Embryonic facial prominence (tissue), 1 donor: ENCODE measurements around the gene CFAP65.

Experiments
- DNase-seq: peaks from one replicate; pipeline ENCODE4 v3.0.0-alpha.2; 2016; ENCODE audit errors: extremely low spot score

CFAP65 gene

DNA sequence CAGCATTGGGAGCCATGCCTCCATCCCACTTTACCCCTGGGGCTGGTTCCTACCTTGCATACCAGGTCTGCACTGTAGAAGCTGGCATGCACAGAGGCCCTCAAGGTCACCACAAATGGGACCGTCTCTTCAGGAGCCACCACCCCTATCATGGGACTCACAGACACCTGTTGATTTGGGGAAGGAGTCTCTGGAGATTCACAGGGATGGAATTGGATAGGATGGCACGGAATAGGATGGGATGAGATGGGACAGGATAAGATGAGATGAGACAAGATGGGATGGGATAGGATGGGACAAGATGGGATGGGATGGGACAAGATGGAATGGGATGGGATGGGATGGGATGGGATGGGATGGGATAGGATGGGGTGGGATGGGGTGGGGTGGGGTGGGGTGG is 32.0 kb downstream of the CFAP65 start:
- DNase-seq = no peak

DNA sequence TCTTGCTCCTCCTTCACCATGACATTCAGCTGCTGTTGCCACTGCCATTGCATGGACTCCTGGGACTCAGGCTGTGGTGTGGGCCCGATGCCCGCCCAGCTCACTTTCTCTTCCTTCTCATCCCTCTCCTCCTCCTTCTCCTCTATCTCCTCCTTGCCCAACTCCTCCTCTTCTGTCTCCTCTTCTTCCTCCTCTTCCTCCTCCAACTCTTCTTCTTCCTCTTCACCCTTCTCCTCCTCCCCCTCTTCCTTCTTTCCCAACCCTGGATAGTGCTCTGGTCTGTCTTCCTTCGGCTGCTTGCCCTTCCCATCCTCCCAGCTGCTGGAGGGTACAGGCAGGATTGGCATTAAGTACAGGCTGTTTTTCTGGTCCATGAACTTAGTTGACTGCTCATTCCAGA is 37.3 kb downstream of the CFAP65 start:
- no peak for DNase-seq

DNA sequence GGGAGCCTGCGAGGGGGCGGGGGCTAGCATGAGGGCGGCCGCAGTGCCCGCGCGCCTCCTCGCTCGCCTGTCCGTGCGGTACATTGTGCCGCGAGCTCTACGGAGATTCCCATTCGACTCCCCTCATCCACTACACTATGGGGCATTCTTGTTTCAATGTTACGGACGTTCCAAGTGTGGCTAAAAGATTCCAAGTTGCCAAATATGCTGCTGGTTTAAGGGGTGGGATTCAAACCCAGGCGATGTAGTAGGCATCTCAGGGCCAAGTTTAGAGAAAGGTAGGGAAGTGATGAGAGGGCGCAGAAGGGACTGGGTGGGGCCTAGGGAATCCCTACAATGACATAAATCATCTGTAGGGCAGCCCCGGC is 38.1 kb downstream of the CFAP65 start:
- DNase-seq = no peak

DNA sequence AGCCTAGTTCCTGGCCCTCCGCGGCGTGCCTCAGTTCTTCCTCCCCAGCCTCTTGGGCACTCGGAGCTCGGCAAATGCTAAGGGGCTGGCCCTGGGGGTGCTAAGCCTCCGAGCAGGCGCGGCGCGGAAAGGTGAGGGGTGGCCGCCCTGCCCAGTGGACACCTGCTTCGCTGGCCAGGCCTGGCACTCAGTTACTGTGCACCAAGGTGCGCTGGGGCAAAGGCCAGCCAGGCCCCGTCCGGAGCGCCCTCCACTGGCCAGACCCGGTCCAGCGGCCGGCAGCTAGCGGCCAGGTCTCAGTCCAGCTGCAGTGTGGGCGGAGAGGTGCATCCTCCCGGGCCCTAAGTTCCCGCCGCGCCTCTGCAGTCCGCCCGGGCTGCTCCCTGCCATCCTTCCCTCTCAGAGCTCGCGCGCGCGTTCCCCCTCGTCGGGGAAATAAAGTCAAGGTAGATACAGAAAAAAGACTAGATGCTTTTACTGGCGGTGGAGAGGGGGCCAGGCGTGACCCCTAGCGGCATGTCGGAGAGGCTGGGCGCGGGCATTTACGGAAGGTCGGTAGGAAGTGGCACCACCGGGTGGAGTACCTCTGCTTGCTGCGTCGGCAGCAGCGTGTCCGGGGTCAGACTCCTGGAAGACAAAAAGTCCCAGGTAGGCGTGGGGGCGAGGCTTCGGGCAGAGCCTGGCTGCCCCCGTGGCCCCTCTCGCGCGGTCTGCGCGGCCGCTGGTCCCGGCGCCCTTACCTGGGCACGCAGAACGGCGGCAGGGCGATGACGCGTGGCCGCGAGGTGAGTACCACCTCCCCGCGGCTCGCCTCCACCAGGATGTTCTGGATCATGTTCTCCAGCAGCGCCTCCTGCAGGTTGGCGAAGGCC is 38.7 kb downstream of the CFAP65 start:
- no peak for DNase-seq

DNA sequence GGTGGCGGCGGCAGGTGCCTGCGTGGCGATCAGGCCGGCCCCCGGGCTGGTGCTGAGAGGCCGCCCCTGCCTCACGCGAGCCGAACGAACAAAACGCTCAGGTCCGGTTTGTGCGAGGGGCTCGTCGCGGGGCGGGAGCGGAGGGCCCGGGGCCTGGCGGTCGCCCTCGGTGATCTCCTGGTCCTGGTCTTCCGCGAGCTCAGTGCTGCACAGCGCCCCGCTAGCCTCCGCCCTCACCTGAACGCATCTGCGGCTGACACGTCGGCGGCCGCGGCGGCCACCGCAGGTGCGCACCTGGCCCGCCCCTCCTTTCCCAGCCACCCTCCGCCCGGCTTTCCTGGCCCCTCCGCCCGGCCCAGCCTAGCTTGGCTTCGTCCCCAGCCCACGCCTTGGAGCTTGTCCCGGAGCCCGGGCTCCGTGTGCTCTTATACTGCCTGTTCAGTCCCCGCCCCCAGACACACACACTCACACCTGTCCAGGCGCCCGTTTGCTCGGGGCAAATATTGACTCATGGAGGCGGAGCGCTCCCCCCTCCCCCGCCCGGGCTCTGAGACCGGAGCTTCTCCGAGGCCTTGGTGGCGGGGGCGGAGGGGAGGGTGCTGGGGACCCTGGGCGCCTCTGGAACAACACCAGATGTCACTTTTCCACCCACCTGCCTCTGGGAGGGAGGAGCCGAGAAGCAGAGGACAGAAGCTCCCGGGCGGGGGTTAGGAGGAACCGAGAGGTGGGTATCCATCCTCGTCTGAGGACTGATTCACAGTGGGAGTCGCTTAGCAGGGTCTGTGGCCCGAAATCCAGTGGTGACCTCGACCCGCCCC is 39.5 kb downstream of the CFAP65 start:
- no peak for DNase-seq

DNA sequence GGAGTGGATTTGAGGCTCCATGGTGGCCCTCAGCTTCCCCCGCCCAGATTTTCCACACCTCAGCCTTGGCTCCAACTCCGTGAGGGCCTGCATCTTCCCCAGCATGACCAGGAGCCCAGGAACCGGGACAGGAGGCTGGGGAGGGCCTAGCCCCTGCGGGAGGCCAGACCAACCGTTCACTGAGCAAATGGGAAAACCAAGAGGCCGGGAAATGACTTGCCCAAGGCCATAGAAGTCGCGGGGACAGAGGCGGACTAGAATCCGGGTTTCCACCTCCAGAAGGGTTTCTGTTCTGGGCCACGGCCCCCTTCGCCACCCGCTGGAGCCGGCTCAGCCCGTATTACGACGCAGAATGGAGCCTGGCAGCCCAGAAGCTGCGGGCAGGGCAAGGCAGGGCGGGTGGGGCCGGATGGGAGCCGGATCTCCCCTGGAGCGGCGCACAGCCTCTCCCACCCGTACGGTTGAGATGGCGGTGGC is 40.2 kb downstream of the CFAP65 start:
- DNase-seq = no peak

DNA sequence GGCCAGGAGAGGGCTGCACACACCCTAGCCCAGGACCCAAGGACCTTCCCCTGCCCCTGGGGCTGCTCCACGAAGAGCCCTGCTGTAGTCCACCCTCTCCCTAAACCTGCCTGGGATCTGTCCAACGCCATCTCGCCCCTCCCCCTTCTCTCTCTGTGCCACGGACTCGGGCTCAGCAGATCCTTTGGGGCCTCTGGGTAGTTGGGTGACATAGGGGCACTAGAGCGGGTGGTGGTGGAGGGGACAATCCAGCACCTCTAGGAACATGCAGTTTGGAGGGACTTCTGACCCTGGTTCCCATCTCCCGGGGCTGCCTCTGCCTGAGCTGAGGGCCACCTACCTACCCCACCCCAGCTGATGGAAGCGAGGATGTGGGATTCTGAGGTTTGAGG is 40.8 kb downstream of the CFAP65 start:
- no peak for DNase-seq

DNA sequence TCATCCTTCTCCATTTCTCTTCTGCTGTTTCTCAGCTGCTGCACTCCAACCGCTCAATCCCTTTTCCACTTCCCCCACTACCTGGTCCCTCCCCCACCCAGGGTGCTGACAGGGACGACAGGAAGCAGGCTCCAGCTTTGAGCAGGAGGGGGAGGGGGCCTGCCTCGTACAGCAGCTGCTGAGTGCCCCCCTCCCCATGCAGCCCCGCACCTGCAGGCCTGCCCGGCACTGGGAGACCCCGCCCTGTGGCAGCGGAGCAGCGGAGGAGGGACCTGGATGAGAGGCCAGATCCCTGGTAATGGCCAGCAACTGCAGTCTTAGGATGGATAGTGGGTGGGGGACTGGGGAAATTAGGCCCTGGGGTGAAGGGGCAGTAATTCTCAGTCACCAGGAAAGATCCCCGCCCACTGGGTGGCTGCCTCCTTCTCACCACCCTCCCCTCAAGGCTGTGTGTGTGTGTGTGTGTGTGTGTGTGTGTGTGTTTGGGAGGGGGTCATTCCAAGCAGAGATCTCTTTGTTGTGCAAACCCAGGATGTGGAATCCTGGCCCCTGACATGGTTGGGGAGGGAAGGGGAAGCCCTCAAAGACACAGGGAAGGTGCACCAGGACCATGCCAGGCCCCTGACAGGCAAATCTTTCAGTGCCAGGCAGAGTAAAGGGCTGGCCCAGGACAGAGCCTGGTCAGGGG is 41.3 kb downstream of the CFAP65 start:
- no peak for DNase-seq

DNA sequence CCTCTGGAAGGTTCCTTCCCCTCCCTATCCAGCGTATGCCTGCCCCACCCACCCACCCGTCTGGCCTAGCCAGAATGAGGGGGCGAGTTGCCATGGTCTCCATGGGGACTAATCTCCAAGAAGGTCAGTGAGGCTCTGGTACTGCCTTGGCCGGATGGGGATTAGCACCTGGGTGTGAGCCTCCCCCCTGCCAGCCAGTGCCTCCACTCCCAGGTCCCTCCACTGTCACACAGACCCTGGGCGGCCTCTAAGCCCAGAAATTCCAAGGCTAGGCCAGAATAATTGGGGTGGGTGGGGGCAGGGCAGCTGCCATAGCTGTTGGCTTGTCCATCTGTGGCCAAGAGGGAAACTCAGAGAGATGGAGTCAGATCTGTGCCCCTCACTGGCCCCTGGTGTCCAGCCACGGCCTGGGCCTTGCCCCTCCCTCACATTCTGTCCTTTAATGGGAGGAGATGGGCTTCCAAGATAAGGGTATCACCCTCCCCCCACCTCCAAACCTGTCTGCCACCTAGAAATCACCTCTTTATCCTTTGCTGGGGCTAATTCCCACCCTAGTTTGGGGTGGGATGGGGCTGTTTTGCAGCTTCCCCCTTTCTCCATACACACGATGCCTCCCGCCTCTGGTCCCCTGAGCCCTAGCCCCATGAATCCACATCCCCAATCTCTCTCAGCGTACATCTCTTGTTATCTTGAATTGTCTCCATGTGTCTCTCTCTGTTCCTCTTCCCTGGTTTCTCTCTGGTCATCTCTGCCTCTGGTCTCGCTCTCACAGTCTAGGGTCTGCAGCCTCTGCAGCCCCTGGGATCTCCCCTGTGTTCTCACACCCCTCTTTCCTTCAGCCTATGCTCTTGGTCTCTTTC is 42.1 kb downstream of the CFAP65 start:
- no peak for DNase-seq

DNA sequence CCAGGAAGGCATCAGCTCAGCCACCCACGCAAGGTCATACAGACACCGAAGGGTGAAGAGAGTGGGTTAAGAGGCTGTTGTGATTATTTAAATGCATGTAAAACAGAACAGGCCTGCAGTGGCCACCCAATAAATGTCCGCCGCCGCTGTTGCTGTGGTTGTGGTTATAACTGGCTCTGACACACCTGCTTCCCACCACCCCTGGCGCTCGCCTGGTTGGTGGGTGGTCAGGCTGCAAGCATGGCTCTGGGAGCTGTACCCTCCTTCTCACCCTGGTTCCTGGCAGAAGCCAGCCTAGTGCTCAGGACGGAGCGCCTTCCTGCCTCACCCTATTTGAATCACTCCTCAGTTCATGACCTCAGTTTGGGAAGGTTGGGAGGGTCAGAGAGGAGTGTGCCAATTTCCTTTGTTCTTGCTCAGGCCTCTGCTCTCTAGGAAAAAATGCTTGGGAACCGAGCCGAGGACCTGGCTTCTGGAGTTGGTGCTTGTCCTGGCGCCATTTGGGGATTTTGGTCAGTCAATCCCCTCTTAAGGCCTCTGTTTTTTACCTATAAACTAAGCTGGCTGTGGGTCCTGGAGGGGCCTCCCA is 42.8 kb downstream of the CFAP65 start:
- DNase-seq = no peak

DNA sequence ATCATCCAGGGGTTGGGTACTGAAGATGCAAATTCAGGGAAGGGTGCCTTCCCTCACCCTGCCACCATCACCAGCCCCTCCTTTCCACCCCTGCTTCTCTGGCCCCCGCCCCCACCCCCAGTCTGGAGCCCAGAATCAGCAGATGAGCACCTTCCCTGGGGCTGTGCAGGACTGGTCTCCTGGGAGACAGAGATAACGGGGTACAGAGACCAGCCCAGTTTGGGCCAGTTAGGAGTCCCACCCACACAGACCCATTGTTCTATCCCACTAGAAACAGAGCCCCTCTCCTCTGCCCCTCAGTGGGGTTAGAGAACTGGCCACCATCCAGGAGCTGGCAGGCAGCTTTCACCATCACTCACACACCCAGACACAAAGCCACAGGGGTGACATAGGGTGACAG is 43.6 kb downstream of the CFAP65 start:
- no peak for DNase-seq

DNA sequence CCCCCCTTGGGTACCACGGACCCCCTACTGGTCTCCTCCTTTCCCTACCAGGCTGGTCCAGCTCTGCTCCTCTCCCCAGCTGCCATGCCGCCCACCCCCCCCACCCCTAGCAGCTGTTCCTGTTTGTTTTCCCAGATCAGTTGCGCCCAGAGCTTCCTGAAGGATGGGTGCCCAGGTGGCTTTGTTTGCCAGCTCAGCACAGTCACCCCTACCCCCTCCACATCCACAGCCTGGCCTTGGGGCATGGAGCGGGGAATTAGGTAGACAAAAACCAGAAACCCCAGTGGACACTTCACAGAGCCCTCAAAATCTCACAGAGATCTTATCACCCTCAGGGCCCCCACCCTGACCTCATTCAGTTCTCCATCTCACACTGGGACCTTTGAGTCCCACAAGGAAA is 44.4 kb downstream of the CFAP65 start:
- no peak for DNase-seq

DNA sequence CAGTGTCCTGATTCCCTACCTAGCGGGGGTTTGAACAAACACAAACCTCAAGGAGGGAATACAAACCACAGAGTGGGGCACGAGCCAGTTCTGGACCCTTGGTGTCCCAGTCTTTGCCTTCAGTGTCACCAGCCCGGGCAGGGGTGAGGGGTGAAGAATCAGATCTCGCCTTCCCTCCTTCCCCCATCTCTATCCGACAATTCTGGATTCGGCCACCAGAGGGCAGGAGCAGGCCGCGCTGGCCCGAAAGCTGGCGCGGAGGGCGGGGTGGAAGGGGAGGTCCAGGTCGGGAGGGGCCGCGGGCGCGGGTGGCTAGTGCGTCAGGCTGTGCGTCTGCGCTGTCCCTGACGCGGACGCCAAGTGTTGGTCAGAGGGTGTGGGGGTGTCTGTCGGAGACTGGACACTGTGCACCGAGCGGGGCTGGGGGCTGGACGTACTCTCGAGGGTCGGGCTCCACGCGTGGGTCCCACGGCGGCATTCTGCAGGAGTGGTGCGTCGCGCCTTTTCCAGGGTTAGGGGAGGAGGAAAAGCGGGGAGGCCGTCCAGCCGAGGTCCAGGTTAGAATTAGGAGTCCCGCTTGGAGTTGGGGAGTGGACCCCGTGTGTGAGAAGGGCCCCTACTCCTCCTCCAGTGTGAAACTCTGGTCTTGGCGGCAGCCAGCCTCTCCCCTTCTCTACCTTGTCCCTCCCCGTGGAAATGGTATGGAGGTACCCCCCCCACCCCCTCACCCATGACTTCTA is 45.2 kb downstream of the CFAP65 start:
- no peak for DNase-seq

DNA sequence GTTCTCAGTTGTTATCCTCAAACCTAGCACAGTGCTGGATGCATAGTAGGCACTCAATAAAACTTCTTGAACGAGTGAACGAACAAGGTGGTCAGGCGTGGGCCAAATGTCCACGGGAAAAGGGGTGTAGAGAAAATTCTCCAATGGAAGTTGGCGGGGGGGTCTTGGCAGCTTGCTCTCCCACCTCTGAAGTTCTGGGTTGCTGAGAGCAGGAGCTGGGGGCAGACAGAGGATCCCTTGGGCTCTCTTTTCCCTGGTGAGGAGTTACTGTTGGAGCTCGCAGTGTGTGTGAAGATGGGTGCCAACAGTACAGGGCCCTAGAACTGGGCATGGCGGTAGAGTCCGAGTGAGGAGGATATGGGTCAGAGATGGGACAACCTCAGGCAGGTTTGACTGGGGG is 45.8 kb downstream of the CFAP65 start:
- DNase-seq = no peak

DNA sequence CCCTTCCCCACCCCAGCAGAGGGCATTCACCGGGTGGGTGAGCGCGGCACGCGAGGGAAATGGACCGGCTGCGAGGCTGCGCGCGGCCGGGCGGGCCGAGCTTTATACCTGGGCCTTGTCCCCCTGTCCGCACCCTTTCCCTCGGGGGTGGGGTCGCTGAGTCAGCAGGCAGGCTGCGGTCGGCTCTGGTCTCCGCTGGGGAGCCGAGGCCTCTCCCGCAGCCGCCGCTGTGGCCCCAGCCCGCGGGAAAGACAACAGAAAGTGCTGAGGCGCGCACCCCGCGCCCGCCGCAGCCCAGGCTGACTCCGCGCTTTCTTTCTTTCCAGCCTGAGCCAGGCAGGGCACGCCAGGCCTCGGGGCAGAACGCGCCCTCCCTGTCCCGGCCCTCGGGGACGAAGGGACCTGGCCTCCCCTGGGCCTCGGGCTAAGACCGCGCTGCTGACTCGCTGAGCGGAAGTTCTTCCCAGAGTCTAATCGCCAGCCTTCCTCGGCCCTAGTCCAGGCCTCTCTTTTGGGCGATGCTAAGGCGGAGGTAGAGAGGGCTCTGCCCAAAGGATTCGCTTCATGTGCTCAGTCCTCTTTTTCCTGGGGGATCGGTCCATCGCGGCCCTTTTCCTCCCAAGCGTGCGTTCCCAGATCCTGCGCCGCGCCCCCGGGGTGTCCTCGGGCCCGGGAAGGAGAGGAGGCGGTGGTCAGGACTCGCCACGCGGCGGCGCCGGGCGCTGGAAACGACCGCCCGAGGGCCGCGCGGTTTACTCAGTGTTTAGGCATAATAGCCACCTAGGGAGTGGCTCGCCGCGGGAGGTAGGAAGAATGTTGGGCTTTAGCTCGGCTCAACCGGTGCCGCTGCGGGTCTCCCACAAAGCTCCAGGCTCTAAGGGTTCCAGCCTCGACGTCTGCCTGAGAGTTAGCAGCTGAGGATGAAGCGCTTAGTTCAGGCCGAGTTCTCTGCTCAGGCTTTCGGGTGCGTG is 47.7 kb downstream of the CFAP65 start, which contains the start of gene CRYBA2:
Gene CRYBA2, minus strand, starts transcription at position 78 of the 971 bp plus-strand sequence. CDS start 246 bp downstream, outside the sequence.
- DNase-seq = no peak

DNA sequence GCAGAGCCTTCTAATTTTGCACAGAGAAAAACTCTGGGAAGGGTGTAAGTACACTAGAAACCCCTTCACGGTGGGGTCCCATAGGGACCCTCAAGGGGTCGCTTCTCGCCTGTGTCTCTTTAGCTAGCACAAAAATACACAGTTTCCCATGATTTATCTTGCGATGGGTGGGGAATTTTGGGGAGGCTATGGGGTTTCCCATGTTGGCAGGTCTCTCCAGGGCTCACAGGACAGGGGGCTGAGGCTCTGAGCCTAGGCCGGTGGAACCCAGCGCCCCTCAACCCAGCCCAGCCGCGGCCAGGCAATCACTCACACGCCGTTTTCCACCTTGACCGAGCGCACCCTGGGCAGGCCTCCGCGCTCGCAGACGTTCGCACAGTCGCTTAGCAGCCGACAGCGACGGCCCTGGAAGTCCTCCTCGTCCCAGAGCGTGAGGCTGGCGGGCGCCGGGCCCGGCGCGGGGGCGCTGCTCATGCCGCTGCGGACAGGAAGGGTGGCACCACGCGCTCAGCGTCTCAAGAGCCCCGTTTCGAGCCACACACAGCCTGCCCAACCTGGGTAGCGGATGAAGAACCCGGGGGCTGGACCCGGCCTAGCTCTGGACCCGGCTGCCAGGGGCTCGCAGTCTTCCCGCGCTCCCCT is 48.5 kb downstream of the CFAP65 start:
- DNase-seq = no peak

DNA sequence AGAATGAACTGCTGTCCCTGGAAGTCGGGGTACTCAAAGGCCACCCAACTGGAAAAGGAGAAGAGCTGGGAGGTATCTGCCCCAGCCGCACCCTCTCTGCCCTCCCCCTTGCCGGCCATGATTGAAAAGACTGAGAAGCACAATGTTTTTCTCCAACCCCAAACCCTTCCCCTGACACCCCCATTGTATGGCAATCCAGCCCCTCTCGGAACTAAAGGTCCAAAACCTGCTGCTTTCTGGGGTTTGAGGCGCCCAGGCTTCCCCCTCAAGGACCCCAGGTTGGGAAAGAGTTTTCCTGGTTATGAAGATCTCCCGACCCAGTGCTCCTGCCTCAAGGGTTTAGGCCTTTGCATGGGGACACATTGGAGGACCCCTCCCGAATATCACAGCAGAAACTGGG is 49.1 kb downstream of the CFAP65 start:
- no peak for DNase-seq

DNA sequence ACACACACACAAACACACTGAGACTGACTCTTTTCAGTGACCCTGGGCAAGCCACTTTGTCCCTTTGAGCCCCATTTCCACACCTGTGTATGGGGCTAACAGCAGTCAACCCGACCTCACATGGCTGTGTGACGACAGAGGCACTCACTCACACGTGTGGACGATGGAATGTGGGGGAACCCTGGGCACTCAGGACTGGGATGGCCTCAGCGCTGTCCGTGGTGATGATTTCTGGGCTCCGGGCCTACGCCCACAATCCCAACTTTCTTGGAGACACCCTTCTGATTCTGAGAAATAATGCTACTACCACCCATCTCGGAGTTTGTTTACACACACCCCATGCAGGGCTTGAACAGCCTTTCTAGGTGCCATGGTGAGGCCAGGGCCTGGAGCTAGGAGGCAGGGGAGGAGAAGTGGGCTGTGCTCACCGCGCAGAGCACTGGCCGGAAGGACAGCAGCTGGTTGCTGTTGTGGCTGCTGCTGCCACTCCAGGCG is 49.6 kb downstream of the CFAP65 start:
- no peak for DNase-seq
